NCI-H748 treated with DMSO at 0.1 percent for 48 hours (cell line): ENCODE measurements around the gene PCCA.
A peak's percentile ranks its signal among the peaks of the same experiment; 100 is the strongest.
"Not testable (repeated sequence)": the region's sequence is repeated elsewhere in the genome, so short reads cannot be mapped to it uniquely, and the experiment has no call there.

Source experiments
- DNase-seq: peaks from one replicate; lab custom pipeline; 2025; lab: John Stamatoyannopoulos, UW

The PCCA gene

GRCh38 chr13:100088644-100089464 lies at the start of gene PCCA:
TSS of gene PCCA (plus strand) at chr13:100089093. CDS start at chr13:100089121, 28 bp downstream.
- DNase-seq, result peak; percentile 90

DNA sequence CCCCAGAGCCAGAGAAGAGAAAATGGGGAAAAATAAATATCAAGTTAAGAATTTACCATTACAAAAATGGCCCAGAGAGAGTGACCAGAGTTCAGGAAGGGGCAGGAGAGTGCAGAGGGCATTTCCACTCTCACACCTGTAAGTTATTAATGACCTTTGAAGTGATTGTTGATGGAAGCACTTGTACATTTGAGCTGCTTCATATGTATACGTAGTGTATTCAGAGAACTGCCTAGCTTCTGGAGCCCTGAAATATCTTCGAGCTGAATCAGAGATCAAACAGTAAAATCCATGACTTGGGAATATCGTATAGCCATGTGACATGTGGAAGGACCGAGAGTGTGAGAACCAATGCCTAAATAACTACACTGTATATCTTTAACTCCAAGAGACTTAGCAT lies 49.2 kb upstream of the PCCA start:
- no peak for DNase-seq

GRCh38 chr13:100040196-100040595 lies 48.7 kb upstream of the PCCA start:
- DNase-seq, result peak; percentile 94

DNA sequence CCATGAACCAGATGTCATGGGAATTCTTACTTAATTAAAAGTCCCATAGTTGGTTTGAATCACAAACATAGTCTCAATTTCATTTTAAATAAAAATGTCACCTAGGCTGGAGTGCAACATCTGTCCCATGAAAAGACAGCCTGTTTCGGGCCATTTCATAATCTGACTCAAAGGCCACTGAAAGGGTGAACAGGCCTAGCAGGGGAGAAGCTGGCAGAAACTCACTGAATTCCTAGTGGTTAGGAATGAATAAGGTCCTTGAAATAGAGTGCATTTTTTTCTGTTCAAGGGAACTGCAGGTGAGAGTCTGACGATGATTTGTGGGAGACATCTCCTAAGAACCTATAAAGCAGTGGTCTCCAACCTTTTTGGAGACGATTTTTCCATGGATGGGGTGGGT lies 44.0 kb upstream of the PCCA start:
- no peak for DNase-seq

DNA sequence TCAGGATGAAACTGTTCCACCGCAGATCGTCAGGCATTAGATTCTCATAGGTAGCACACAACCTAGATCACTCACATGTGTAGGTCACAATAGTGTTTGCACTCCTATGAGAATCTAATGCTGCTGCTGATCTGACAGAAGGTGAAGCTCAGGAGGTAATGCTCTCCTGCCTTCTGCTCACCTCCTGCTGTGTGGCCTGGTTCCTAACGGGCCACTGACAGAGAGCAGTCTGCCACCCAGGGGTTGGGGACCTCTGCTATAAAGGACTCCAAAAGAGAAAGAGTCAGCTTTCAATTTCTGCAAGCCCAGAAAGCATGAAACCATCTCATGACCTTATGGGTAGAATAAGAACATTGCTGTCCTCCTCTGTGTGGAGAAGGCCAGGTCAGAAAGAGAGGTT lies 43.5 kb upstream of the PCCA start:
- no peak for DNase-seq

GRCh38 chr13:100051070-100051469 lies 37.8 kb upstream of the PCCA start:
- no peak for DNase-seq

DNA sequence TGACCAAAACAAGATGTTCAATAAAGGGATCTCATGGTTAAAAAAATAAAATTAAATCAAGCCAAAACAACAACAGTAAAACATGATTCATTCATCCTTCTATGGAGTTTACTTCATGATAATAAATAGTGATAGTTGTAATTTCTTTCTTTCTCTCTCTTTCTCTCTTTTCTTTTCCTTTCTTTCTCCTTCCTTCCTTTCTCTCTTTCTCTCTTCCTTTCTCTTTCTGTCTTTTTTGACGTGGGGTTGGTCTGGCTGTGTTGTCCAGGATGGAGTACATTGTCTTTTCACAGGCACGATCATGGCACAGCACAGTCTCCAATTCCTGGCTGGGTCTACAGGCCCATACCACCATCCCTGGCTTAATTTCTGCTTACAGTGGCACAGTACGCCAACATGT lies 29.1 kb upstream of the PCCA start:
- DNase-seq, result no peak

DNA sequence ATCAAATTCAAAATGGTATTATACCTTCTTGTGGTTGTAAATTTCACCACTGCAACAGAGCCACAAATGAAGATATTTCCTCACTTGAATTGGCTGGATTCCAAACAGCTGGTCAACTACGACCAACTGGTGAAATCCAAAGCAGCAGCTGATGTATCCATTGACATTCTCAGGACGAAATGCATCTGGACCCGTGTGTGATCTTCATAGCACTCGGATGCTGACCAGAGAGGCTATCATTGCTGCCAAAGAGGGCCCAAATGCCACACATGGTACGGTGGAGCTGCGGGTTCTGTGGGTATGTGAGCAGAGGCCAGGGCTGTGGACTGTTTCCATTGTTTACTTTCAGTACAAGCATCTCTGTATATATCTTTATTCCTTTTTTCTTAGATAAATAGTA lies 25.6 kb upstream of the PCCA start:
- no peak for DNase-seq

- no peak for DNase-seq
Measured at GRCh38 chr13:100063906-100064305, 25.0 kb upstream of the PCCA start.

- no peak for DNase-seq
Measured at GRCh38 chr13:100068133-100068931, 20.6 kb upstream of the PCCA start.

GRCh38 chr13:100069278-100069677 lies 19.6 kb upstream of the PCCA start:
- DNase-seq, result no peak

- DNase-seq, result no peak
Measured at GRCh38 chr13:100075700-100076587, 12.9 kb upstream of the PCCA start.

DNA sequence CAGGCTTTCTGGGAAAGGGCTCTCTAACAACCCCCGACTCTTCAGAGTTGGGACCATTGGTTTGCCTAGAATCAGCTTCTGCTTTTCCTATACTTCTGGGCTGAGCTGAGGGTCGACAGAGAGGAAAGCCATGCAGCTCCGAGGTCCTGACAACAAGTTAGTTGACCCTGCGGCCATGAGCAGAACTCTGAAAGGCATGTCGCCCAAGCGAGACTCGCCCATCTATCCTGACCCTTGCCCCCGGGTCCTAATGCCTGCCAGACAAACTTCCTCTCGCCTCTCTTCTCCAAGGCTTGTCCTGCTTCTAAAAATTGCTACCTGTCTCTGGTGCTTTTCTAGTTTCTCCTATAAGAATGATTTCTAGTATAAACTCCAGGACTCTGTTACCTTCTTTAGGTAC lies 9.9 kb upstream of the PCCA start:
- DNase-seq, result not testable (repeated sequence)

- DNase-seq, result not testable (repeated sequence)
Measured at GRCh38 chr13:100083401-100083800, 5.5 kb upstream of the PCCA start.

- DNase-seq, result no peak
Measured at GRCh38 chr13:100088273-100088643, 635 bp upstream of the PCCA start.

GRCh38 chr13:100089465-100090032 lies 656 bp downstream of the PCCA start:
- no peak for DNase-seq

- DNase-seq, result no peak
Measured at GRCh38 chr13:100090861-100091260, 2.0 kb downstream of the PCCA start.

GRCh38 chr13:100091391-100091790 lies 2.5 kb downstream of the PCCA start:
- no peak for DNase-seq

DNA sequence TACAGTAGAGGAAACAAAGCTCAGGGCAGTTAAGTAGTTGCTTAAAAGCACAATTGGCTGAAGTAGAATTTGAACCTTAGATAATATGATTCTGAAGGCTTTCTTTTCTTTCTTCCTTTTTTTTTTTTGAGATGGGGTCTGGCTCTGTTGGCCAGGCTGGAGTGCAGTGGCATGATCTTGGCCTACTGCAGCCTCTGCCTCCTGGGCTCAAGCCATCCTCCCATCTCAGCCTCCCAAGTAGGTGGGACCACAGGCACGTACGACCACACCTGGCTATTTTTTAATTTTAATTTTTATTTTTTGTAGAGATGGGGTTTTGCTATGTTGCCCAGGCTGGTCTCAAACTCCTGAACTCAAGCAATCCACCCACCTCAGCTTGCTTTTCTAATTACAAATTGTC lies 3.4 kb downstream of the PCCA start:
- DNase-seq, result not testable (repeated sequence)

- DNase-seq, result no peak
Measured at GRCh38 chr13:100095498-100095897, 6.6 kb downstream of the PCCA start.

DNA sequence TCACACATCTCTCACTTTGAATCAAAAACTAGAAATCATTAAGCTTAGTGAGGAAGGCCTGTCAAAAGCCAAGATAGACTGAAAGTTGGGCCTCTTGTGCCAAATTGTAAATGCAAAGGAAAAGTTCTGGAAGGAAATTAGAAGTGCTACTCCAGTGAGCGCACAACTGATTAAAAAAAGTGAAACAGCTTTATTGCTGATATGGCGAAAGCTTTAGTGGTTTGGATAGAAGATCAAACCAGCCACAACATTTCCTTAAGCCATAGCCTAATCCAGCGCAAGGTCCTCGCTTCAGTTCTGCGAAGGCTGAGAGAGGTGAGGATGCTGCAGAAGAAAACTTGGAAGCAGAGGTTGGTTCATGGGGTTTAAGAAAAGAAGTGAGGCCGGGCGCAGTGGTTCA lies 7.6 kb downstream of the PCCA start:
- no peak for DNase-seq

- DNase-seq, result no peak
Measured at GRCh38 chr13:100097821-100098220, 8.9 kb downstream of the PCCA start.
